Frontal cortex (tissue), 1 donor: ENCODE results near the gene FBXO39. TPM values are rescaled to one million over a fixed set of nuclear protein-coding genes. Genes with fewer than 3 reads are reported as not detected.

Source experiments
- small RNA-seq: library from RNA; depleted of rRNA; stranded (forward); fragments of <200 nt; gene quantifications from one replicate; pipeline ENCODE3, GENCODE V24; 2014
- total RNA-seq: library from RNA; depleted of rRNA; stranded (reverse); fragments of >200 nt; gene quantifications from one replicate; pipeline ENCODE4 v1.2.3, GENCODE V29; 2014

Gene FBXO39
- total RNA-seq, 1 donor from 2014 or later: not detected

Small RNA genes within 50 kb of the gene (small RNA-seq; reads per million reads assigned to genes)
- not detected for gene AC004706.2

Other genes with a start within 250 kb of the FBXO39 start
- gene PITPNM3, start 219.7 kb upstream of the FBXO39 start, total RNA-seq: 10.6 TPM
- gene KIAA0753, start 135.5 kb upstream of the FBXO39 start, total RNA-seq: 26.5 TPM
- gene TXNDC17, start 135.2 kb upstream of the FBXO39 start, total RNA-seq: 26.9 TPM
- 19.2 TPM for gene MED31, start 124.6 kb upstream of the FBXO39 start, total RNA-seq
- gene C17orf100, start 124.5 kb upstream of the FBXO39 start, total RNA-seq: 2.9 TPM
- gene SLC13A5, start 62.8 kb upstream of the FBXO39 start, total RNA-seq: 0.41 TPM
- gene XAF1, start 20.2 kb upstream of the FBXO39 start, total RNA-seq: 2.0 TPM
- 0.41 TPM for gene TEKT1, start 55.5 kb downstream of the FBXO39 start, total RNA-seq
- gene ALOX12, start 219.8 kb downstream of the FBXO39 start, total RNA-seq: under 0.01 TPM
- gene RNASEK, start 236.4 kb downstream of the FBXO39 start, total RNA-seq: 13.5 TPM
- 2.0 TPM for gene BCL6B, start 246.8 kb downstream of the FBXO39 start, total RNA-seq